ENCODE data around the gene OR12D3. TPM values are rescaled to one million over a fixed set of nuclear protein-coding genes. Genes with fewer than 3 reads are reported as not detected.

The OR12D3 gene
- total RNA-seq, 1 experiment from 2014 or later = not detected

GRCh38 chr6:29419516-29419915 is 44.4 kb upstream of the OR12D3 start:
- no CpG with 5 or more reads among the region's 3 CpGs for WGBS (ENCODE audit: extremely low coverage, insufficient read length, low lambda C conversion rate)
- Mint-ChIP-seq H3K27me3 (ENCODE audit: low read depth) (no peaks in the 10 kb centered on the region), H3K4me3 (no peak overlapping the region), H3K36me3 (ENCODE audit: insufficient read depth in 1 of 3, low read depth in 3 of 3) (no peaks in the 10 kb centered on the region), H3K4me1 (peaks cover 10 to 11% of the 10 kb centered on the region in 2 experiments), H3K9me3 (no peaks in the 10 kb centered on the region; a peak in 1 of 5 replicates), H3K27ac (no peak overlapping the region)
- Histone ChIP-seq H3K27me3 (ENCODE audit: insufficient read depth, low read length) (no peaks in the 10 kb centered on the region), H3K23ac (ENCODE audit: insufficient read length, low read depth, low read length) (no peak overlapping the region), H3K9me3 (ENCODE audit: control insufficient read depth, low read depth, low read length) (no peaks in the 10 kb centered on the region), H4K5ac (ENCODE audit: insufficient read length, low read depth, low read length) (no peak overlapping the region), H3K4ac (ENCODE audit: low read depth, low read length) (no peak overlapping the region), H3K23me2 (ENCODE audit: insufficient read length, low read depth, low read length, poor library complexity, severe bottlenecking) (no peaks in the 10 kb centered on the region), H2BK120ac (ENCODE audit: low read depth, low read length, poor library complexity, severe bottlenecking) (no peak overlapping the region), H3K9ac (ENCODE audit: extremely low read depth, insufficient read length, low read length) (no peak overlapping the region), H2BK5ac (ENCODE audit: insufficient read length, low read length) (no peak overlapping the region), H3K56ac (ENCODE audit: insufficient read length, low read depth, low read length) (no peak overlapping the region), H4K8ac (replicated peaks; ENCODE audit: insufficient read length, low read depth, low read length) (no peak overlapping the region), H3K27ac (ENCODE audit: insufficient read length, low read depth, low read length) (no peak overlapping the region), H3K18ac (ENCODE audit: insufficient read length, low read depth, low read length) (no peak overlapping the region), H3K14ac (ENCODE audit: insufficient read depth, low read length) (no peak overlapping the region), H3K4me1 (ENCODE audit: insufficient read depth, low read length) (peaks cover 3% of the 10 kb centered on the region; the same call in 1 of the 2 replicates), H4K91ac (ENCODE audit: insufficient read length, low read depth, low read length) (no peak overlapping the region), H2BK20ac (ENCODE audit: low read depth, low read length, poor library complexity, severe bottlenecking) (no peak overlapping the region), H2BK15ac (ENCODE audit: low read depth, low read length) (no peak overlapping the region), H3K79me2 (ENCODE audit: insufficient read depth, low read length) (no peaks in the 10 kb centered on the region), H3T11ph (ENCODE audit: low read length) (no peak overlapping the region), H3K79me1 (ENCODE audit: insufficient read depth, low read depth, low read length, poor library complexity, severe bottlenecking) (no peaks in the 10 kb centered on the region), H3K4me2 (ENCODE audit: insufficient read depth, insufficient read length, low read length) (no peak overlapping the region), H2AFZ (ENCODE audit: low read length) (no peak overlapping the region), H2AK5ac (ENCODE audit: insufficient read length, low read length) (no peak overlapping the region), H4K20me1 (ENCODE audit: control insufficient read depth, insufficient read depth, insufficient read length) (no peaks in the 10 kb centered on the region), H2BK12ac (ENCODE audit: insufficient read length, low read depth, low read length) (no peak overlapping the region)
- TF ChIP-seq, protein P1, sequence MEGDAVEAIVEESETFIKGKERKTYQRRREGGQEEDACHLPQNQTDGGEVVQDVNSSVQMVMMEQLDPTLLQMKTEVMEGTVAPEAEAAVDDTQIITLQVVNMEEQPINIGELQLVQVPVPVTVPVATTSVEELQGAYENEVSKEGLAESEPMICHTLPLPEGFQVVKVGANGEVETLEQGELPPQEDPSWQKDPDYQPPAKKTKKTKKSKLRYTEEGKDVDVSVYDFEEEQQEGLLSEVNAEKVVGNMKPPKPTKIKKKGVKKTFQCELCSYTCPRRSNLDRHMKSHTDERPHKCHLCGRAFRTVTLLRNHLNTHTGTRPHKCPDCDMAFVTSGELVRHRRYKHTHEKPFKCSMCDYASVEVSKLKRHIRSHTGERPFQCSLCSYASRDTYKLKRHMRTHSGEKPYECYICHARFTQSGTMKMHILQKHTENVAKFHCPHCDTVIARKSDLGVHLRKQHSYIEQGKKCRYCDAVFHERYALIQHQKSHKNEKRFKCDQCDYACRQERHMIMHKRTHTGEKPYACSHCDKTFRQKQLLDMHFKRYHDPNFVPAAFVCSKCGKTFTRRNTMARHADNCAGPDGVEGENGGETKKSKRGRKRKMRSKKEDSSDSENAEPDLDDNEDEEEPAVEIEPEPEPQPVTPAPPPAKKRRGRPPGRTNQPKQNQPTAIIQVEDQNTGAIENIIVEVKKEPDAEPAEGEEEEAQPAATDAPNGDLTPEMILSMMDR (conservative IDR thresholded peaks at IDR 0.05) = no peak
- no peak for DNase-seq

Measured in H9 (cell line).